Measurements from ENCODE around the gene KIAA1549.

- TF ChIP-seq CTCF (conservative IDR thresholded peaks at IDR 0.05; ENCODE audit: low read depth, low read length), result no peak
- no peak for TF ChIP-seq CEBPB (IDR thresholded peaks at IDR 0.05; ENCODE audit: low read depth, low read length)
- TF ChIP-seq POLR2A (IDR thresholded peaks at IDR 0.05; ENCODE audit: low read depth, low read length), result no peak
- no peak for TF ChIP-seq RAD21 (IDR thresholded peaks at IDR 0.05; ENCODE audit: low read length)
- TF ChIP-seq BHLHE40 (IDR thresholded peaks at IDR 0.05; ENCODE audit: low read depth, low read length), result no peak
- no peak for TF ChIP-seq MXI1 (IDR thresholded peaks at IDR 0.05; ENCODE audit: borderline replicate concordance, low read depth, low read length)
- TF ChIP-seq, protein P1, sequence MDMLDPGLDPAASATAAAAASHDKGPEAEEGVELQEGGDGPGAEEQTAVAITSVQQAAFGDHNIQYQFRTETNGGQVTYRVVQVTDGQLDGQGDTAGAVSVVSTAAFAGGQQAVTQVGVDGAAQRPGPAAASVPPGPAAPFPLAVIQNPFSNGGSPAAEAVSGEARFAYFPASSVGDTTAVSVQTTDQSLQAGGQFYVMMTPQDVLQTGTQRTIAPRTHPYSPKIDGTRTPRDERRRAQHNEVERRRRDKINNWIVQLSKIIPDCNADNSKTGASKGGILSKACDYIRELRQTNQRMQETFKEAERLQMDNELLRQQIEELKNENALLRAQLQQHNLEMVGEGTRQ (IDR thresholded peaks at IDR 0.05; ENCODE audit: low read depth, low read length), result no peak
- TF ChIP-seq ELK1 (IDR thresholded peaks at IDR 0.05; ENCODE audit: borderline replicate concordance, low read depth, low read length), result no peak
- TF ChIP-seq SMC3 (IDR thresholded peaks at IDR 0.05; ENCODE audit: low read depth, low read length), result no peak
- TF ChIP-seq MAFK (IDR thresholded peaks at IDR 0.05; ENCODE audit: low read depth, low read length), result no peak
- no peak for TF ChIP-seq FOS (IDR thresholded peaks at IDR 0.05; ENCODE audit: low read depth, low read length)
- TF ChIP-seq RFX5 (IDR thresholded peaks at IDR 0.05; ENCODE audit: low read depth, low read length), result no peak
These were observed 16.4 kb downstream of the KIAA1549 start for GRCh38 chr7:138964624-138965436.
